Loucy (cell line): Measurements from ENCODE around the gene OR1F1.

Experiments
- H2AFZ ChIP-seq: fragments of 200-600 bp; sonication (generic); 2 replicates; pipeline ENCODE4 v1.6.0; 2016; ENCODE audit warnings: antibody characterized with exemption, mild to moderate bottlenecking, low read length, moderate library complexity
- H3F3A ChIP-seq: fragments of 200-600 bp; 2 replicates; pipeline ENCODE4 v1.6.0; 2016; ENCODE audit warnings: antibody characterized with exemption, low read depth, mild to moderate bottlenecking
- H3K27me3 ChIP-seq: fragments of 200-600 bp; sonication (generic); 2 replicates; pipeline ENCODE4 v1.6.1; 2014; ENCODE audit warnings: low read length, mild to moderate bottlenecking; ENCODE audit not compliant: insufficient read depth, poor library complexity, severe bottlenecking
- H3K36me3 ChIP-seq: fragments of 200-600 bp; sonication (generic); 2 replicates; pipeline ENCODE4 v1.6.1; 2016; ENCODE audit warnings: low read length; ENCODE audit not compliant: insufficient read depth
- H3K4me1 ChIP-seq: fragments of 200-600 bp; sonication (generic); 2 replicates; pipeline ENCODE4 v1.5.1; 2014; ENCODE audit warnings: low read length, mild to moderate bottlenecking; ENCODE audit not compliant: insufficient read depth, poor library complexity, severe bottlenecking
- H3K4me2 ChIP-seq: fragments of 200-600 bp; sonication (generic); 2 replicates; pipeline ENCODE4 v1.6.0; 2014; ENCODE audit warnings: antibody characterized with exemption, low read length, low read depth, mild to moderate bottlenecking; ENCODE audit not compliant: poor library complexity, severe bottlenecking
- H3K4me3 ChIP-seq: fragments of 200-600 bp; sonication (generic); 2 replicates; pipeline ENCODE4 v1.5.1; 2014; ENCODE audit warnings: low read length, mild to moderate bottlenecking, mixed read lengths; ENCODE audit not compliant: poor library complexity, severe bottlenecking
- H3K79me2 ChIP-seq: fragments of 200-600 bp; sonication (generic); 2 replicates; pipeline ENCODE4 v1.6.1; 2014; ENCODE audit warnings: low read length; ENCODE audit not compliant: insufficient read depth
- H3K9ac ChIP-seq: fragments of 200-600 bp; sonication (generic); 2 replicates; pipeline ENCODE4 v1.6.0; 2014; ENCODE audit warnings: mild to moderate bottlenecking, low read depth, low read length, moderate library complexity; ENCODE audit not compliant: poor library complexity, severe bottlenecking
- H3K9me2 ChIP-seq: fragments of 200-600 bp; sonication (generic); replicated peaks from 2 replicates; pipeline ENCODE4 v1.6.1; 2016; ENCODE audit warnings: low read depth, low read length, mixed read lengths
- H3K9me3 ChIP-seq: fragments of 200-600 bp; sonication (generic); 2 replicates; pipeline ENCODE4 v1.6.1; 2014; ENCODE audit warnings: mild to moderate bottlenecking, antibody characterized with exemption, low read length, low read depth; ENCODE audit not compliant: insufficient read depth
- H4K20me1 ChIP-seq: fragments of 200-600 bp; sonication (generic); 2 replicates; pipeline ENCODE4 v1.6.0; 2014; ENCODE audit warnings: antibody characterized with exemption, low read length, mild to moderate bottlenecking; ENCODE audit not compliant: insufficient read depth, poor library complexity, severe bottlenecking
- EZH2phosphoT487 ChIP-seq: fragments of 200-600 bp; IDR thresholded peaks from 2 replicates; pipeline ENCODE4 v1.6.1; 2018; ENCODE audit warnings: antibody characterized with exemption, mild to moderate bottlenecking, moderate library complexity, borderline replicate concordance
- TF ChIP-seq, protein P1 (sequence below): fragments of 200-600 bp; sonication (generic); conservative IDR thresholded peaks from 2 replicates; pipeline ENCODE4 v1.5.1; 2014; ENCODE audit warnings: mild to moderate bottlenecking, antibody characterized with exemption, low read length

OR1F1 gene

DNA sequence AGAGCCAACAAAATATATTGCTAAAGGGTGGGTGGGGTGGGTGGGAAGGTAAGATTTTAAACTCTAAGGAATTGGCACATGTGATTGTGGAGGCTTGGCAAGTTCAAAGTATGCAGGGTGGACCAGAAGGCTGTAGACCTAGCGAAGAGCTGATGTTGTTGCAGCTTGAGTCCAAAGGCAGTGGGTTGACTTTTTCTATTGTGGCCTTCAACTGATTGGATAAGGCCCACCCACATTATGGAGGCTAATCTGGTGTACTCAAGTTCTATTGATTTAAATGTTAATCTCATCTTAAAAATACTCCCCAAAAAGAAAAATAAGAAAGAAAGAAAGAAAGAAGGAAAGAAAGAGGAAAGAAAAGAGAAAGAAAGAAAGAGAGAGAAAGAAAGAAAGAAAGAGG is 24.6 kb downstream of the OR1F1 start:
- Histone ChIP-seq H3K9ac (no peak overlapping the region), H3K27me3 (no peaks in the 10 kb centered on the region), H3K9me3 (no peaks in the 10 kb centered on the region), H3K4me3 (no peak overlapping the region), H3K79me2 (no peaks in the 10 kb centered on the region), H3K4me1 (no peaks in the 10 kb centered on the region), H2AFZ (no peak overlapping the region), H3K36me3 (no peaks in the 10 kb centered on the region), H3F3A (no peaks in the 10 kb centered on the region), H4K20me1 (no peaks in the 10 kb centered on the region), H3K4me2 (no peak overlapping the region), H3K9me2 (no peaks in the 10 kb centered on the region)
- TF ChIP-seq, protein P1, sequence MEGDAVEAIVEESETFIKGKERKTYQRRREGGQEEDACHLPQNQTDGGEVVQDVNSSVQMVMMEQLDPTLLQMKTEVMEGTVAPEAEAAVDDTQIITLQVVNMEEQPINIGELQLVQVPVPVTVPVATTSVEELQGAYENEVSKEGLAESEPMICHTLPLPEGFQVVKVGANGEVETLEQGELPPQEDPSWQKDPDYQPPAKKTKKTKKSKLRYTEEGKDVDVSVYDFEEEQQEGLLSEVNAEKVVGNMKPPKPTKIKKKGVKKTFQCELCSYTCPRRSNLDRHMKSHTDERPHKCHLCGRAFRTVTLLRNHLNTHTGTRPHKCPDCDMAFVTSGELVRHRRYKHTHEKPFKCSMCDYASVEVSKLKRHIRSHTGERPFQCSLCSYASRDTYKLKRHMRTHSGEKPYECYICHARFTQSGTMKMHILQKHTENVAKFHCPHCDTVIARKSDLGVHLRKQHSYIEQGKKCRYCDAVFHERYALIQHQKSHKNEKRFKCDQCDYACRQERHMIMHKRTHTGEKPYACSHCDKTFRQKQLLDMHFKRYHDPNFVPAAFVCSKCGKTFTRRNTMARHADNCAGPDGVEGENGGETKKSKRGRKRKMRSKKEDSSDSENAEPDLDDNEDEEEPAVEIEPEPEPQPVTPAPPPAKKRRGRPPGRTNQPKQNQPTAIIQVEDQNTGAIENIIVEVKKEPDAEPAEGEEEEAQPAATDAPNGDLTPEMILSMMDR: no peak

DNA sequence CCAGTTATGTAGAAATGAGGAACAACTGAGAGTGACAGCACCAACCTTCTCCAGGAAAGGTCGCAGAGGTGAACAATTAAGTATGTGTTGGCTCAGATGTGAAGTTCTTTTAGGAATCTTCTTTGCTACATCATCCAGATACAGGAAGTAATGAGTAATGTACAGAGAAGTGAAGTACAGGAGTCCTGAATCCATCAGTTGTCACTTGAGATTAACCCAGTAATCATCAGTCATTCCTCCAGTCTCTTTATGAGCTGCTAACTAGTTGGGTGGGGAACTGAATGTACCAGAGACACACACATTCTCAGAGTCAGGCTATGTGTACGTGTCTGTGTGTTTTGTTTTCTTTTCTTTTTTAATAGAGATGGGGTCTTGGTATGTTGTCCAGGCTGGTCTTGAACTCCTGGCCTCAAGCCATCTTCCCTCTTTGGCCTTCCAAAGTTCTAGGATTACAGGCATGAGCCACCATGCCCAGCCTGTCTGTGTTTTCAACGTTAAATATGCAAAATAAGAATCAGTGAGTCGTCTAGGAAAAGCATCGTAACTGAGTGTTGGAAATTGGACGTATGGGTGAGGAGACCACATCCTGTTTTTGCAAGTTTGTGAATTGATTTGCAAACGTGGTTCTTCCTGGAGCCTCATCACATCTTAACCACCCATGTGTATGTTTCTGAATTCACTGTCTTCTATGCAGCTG is 27.0 kb downstream of the OR1F1 start:
- Histone ChIP-seq H4K20me1 (no peaks in the 10 kb centered on the region), H3K4me1 (no peaks in the 10 kb centered on the region), H3K9ac (no peak overlapping the region), H3K36me3 (no peaks in the 10 kb centered on the region), H3F3A (no peaks in the 10 kb centered on the region), H3K79me2 (no peaks in the 10 kb centered on the region), H3K9me2 (no peaks in the 10 kb centered on the region), H2AFZ (no peak overlapping the region), H3K27me3 (no peaks in the 10 kb centered on the region), H3K9me3 (no peaks in the 10 kb centered on the region), H3K4me2 (peak overlapping the region; percentile 46), H3K4me3 (no peak overlapping the region)
- TF ChIP-seq EZH2phosphoT487: no peak
- TF ChIP-seq, protein P1: no peak

DNA sequence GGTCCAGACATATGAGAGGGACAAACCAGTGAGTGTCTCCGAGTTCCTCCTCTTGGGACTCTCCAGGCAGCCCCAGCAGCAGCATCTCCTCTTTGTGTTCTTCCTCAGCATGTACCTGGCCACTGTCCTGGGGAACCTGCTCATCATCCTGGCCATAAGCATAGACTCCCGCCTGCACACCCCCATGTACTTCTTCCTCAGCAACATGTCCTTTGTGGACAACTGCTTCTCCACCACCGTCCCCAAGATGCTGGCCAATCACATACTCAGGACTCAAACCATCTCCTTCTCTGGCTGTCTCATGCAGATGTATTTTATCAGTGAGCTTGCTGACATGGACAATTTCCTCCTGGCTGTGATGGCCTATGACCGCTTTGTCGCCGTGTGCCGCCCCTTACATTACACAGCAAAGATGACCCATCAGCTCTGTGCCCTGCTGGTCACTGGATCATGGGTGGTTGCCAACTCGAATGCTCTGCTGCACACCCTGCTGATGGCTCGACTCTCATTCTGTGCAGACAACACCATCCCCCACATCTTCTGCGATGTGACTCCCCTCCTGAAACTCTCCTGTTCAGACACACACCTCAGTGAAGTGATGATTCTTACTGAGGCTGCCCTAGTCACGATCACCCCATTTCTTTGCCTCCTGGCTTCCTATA is 27.7 kb downstream of the OR1F1 start:
- H2AFZ ChIP-seq: no peak overlapping the region
- no peak overlapping the region for H3K4me3 ChIP-seq
- H3K27me3 ChIP-seq: no peaks in the 10 kb centered on the region
- H3K9me3 ChIP-seq: no peaks in the 10 kb centered on the region
- H3K9me2 ChIP-seq: no peaks in the 10 kb centered on the region
- no peaks in the 10 kb centered on the region for H3K4me1 ChIP-seq
- peak overlapping the region; percentile 46 for H3K4me2 ChIP-seq
- H3K36me3 ChIP-seq: no peaks in the 10 kb centered on the region
- no peak overlapping the region for H3K9ac ChIP-seq
- no peaks in the 10 kb centered on the region for H4K20me1 ChIP-seq
- no peaks in the 10 kb centered on the region for H3F3A ChIP-seq
- no peak for TF ChIP-seq EZH2phosphoT487
- TF ChIP-seq, protein P1: no peak
- no peaks in the 10 kb centered on the region for H3K79me2 ChIP-seq
